GM21381 (cell line): ENCODE data around the gene LRRC8E.

Source experiments
- ATAC-seq: cut with Tn5 transposase; IDR thresholded peaks from one replicate; pipeline ENCODE4 v1.9.1; 2021; ENCODE audit warnings: mild to moderate bottlenecking, moderate library complexity; ENCODE audit not compliant: unreplicated experiment

The LRRC8E gene

DNA sequence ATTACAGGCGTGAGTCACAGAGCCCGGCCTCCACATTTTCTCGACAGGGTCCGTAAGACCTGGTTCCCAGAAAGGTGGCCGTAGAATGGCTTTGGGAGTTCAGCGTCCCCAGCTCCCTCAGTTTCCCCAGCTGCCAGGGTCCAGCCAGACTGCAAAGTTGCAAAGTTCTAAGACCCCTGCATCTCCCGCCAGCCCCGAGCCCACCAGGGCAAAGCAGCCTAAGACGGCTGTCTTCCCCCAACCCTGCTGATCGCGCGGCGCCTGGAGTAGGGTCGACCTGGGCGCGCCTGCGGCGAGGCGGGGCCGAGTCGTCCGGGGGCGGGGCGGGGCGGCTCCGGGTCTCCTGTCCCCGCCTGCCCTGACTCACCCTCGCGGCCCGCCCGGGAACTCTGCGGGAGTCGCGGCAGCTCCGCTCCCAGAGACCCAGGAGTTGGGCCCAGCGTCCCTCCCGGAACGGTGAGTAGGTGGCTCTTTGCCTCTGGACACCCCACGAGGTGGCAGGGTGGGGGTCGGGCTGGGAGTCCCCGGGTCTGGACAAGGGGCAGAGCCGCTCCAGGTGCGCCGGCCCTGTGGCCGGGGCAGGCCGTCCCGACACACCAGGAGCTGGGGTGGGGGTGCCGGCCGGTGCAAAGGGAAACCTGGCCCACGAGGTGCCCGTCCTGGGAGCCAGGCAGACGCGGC is at the start of gene LRRC8E:
TSS of gene LRRC8E (plus strand) at position 366 of the 681 bp plus-strand sequence. CDS start 7,094 bp downstream, outside the sequence.
- ATAC-seq, result no peak

GRCh38 chr19:7839476-7839875 is 48.8 kb upstream of the LRRC8E start:
- no peak for ATAC-seq

DNA sequence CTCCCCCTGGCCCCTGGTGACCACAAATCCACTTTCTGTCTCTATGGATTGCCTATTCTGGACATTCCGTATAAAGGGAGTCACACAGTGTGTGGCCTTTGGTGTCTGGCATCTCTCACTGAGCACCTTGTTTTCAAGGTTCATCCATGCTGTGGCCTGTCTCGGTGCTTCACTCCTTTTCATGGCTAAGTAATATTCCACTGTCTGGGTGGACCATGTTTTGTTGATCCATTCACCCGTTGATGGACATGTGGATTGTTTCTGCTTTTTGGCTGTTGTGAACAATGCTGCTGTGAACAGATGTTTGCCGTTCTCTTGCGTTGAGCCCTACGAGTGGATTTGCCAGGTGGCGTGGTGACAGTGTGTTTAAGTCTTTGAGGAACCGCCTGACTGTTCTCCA is 47.7 kb upstream of the LRRC8E start:
- no peak for ATAC-seq

DNA sequence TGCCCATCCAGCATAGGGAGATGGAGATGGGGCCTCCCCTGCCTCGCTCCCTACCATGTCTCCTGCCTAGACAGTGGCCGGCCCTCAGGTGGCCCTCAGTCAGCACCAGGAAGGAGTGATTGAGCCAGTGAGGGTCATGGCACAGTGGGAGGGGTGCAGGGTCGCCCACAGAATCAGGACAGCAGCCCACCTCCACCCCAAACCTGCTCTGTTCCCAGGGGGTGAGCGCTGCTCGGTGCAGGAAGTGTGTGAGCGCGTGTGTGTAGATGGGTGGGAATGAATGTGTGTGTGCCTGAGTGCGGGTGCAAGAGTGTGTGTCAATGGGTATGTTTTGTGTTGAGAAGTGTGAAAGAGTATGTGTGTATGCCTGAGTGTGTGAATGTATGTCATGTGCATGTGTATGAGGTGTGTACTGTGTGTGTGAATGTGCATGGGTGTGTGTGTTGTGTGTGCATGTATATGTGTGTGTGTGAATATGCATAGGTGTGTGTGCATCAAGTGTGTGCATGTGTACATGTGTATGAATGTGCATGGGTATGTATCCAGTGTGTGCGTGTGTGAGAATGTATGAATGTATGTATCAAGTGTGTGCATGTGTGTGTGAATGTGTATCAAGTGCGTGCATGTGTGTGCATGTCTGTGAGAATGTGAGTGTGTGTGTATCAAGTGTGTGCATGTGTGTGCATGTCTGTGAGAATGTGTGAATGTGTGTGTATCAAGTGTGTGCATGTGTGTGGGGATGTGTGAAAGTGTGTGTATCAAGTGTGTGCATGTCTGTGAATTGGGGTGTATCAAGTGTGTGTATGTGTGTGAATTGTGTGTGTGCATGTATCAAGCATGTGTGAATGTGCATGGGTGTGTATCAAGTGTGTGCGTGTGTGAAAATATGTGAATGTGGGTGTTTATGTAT is 46.3 kb upstream of the LRRC8E start:
- ATAC-seq, result no peak

DNA sequence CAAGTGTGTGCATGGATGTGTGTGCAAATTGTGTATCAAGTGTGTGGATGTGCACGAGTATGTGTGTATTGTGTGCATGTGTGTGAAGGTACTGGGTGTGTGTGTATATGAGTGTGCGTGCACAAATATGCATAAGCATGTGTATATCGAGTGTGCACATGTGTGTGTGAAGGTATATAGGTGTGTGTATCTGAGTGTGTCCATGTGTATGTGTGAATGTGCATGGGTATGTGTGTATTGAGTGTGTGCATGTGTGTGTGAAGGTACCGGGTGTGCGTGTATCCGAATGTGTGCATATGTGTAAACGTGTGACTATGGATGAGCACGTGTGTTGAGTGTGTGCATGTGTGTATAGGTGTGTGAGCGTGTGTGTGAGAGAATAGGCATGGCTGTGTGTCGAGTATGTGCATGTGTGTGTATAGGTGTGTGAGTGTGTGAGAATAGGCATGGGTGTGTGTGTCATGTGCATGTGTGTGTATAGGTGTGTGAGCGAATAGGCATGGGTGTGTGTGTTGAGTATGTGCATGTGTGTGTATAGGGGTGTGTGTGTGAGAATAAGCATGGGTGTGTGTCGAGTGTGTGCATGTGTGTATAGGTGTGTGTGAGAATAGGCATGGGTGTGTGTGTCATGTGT is 45.5 kb upstream of the LRRC8E start:
- no peak for ATAC-seq

DNA sequence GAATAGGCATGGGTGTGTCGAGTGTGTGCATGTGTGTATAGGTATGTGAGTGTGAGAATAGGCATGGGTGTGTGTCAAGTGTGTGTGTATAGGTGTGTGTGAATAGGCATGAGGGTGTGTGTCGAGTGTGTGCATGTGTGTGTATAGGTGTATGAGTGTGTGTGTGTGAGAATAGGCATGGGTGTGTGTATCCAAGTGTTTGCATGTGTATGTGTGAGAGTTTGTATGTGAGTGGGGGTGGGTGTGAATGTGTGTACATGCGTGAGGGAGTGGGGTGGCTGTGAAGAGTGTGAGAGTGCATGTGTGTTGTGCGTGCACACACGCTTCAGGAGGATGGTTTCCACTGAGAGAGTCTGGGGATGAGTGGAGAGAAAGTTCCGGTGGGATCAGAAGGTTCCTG is 44.8 kb upstream of the LRRC8E start:
- ATAC-seq, result no peak

DNA sequence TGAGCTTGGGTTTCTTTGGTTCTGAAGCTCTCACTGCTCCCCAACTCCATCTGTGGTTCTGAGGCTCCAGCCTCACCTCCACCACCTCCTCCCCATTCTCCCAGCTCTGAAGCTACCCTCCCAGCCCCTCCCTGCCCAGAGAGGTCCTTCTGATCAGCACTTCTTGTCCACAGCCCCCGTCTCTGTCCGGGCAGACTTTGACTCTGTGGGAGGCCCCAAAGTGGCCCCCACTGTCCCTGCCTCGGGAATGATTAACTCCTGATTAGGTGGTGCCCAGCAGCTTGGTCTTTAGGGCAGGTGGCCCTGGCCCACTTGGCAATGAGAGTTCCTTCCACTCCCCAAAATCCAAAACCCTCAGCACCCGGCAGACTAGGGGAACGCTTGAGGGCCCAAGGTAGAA is 43.9 kb upstream of the LRRC8E start:
- no peak for ATAC-seq

DNA sequence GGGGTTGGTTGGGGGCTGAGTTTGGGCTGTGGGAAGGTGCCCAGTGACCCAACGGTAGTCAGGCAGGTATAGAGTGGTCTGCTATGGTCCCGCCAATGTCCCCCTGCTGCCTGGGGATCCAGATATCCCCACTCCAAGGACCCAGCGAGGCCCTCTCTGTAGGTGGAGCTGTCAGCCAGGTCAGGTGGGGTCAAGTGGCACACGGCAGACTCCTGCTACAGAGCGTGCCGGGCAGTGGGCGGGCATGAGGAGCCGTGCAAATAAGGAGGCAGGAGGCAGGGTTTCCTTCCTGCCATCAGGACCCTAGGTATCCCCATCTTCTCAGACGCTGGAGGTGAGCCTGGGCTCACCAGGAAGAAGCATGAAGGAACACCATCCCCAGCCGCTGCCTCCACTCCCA is 43.4 kb upstream of the LRRC8E start:
- ATAC-seq, result no peak

- ATAC-seq, result no peak
Observed at GRCh38 chr19:7845390-7846154, 42.7 kb upstream of the LRRC8E start.

DNA sequence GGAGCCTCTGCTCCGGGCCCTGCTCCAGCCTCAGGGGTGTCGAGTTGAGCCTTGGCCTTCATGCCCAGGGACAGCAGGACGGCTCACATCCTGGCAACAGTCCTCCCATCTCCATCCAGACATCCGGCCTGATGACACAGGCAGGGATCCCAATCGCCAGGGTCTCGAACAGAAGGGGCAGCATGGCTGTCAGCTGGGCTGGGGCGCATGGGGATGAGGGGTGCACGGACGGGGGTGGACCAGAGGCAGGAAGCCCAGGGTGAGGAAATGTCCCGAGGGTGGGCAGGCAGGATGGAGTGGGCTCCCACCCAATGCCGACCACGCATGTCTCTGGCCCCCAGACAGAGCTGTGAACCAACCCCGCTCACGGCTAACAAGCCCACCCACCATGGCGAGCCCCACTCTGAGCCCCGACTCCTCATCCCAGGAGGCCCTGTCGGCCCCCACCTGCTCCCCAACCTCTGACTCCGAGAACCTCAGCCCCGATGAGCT is 42.1 kb upstream of the LRRC8E start:
- no peak for ATAC-seq

GRCh38 chr19:7847664-7848063 is 40.6 kb upstream of the LRRC8E start:
- no peak for ATAC-seq

GRCh38 chr19:7848779-7849457 is 39.4 kb upstream of the LRRC8E start:
- ATAC-seq, result no peak

GRCh38 chr19:7849631-7849999 is 38.7 kb upstream of the LRRC8E start:
- no peak for ATAC-seq

- ATAC-seq, result no peak
Observed at GRCh38 chr19:7850000-7850813, 38.1 kb upstream of the LRRC8E start.

GRCh38 chr19:7850945-7851622 is 37.2 kb upstream of the LRRC8E start:
- ATAC-seq, result no peak

DNA sequence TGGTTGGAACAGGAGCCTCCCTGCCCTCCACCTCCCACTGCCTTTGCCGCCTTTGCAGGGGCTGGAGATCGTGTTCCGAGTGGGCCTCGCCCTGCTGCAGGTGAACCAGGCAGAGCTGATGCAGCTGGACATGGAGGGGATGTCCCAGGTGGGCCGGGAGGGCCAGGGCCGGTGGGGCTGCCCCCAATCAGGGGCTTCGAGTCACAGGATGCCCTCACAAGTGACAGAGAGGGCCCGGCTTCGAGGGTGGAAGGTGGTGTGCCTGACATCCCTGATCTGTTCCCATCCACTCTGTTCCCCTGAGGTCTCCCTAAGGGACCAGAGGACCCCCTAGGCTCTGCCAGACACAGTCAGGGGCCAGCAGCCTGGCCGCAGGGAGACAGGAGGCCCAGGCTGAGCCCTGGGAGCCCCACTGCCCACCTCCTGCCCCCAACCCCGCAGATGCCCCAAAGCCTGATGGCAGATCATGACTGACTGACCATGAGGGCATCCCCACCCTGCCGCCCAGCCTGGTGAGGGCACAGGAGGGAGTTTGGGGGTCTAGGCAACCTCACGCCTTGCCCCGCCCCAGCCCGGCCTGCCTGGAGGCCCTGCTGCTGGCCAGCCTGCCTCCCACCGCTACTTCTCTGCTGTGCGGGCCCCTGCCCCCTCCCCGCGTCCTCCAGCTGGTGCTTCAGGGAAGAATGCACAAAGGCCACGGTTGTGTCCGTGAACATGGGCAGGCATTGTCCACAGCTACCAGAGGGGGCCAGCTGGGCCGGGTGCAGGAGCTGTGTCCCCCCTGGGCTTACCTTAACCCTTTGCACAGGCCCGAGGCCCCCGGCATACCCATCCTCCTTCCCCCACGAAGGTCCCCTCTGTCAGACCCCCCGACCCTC is 36.4 kb upstream of the LRRC8E start:
- ATAC-seq, result no peak

DNA sequence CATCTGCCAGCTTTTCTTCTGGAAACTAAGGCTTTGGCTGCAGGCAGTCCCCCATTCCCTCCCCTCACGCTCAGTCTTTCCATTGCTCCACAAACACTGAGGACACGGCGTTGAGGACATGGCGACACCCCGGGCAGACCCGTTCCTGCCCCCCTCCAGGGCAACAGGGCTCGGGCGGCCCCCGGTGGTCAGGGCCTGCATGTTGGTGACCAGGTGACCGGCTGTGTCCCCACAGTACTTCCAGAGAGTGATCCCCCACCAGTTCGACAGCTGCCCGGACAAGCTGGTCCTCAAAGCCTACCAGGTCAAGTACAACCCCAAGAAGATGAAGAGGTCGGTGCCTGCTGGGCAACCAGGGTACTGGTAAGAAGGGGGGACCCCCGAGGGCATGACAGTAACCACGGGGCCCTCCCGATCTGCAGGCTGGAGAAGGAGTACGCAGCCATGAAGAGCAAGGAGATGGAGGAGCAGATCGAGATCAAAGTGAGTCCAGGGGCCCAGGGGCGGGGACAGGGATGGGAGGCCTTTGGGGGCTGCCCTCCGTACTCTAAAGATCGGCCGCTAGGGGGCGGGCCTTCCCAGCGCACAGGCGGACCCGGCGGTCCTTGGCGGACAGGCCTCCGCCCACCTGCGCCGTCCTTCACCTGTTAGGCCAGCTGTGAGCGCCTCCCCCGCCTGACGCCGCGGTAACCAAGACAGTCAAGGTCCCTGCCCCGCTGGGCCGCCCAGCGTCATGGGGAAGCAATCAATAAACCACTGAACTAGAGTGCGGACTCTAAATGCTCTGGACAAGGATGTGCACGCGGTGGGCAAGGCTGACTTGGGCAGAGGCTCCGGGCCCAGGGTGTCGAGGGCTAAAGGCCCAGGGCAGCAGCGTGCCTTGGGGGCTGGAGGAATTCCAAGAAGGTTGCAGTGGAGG is 35.2 kb upstream of the LRRC8E start:
- no peak for ATAC-seq
